ENCODE results near the gene NCOA3. TPM values are rescaled to one million over a fixed set of nuclear protein-coding genes. Genes with fewer than 3 reads are reported as not detected.
A peak's percentile ranks its signal among the peaks of the same experiment; 100 is the strongest.

Gene NCOA3
- total and polyA plus RNA-seq, 2 of the 8 experiments (the other 6 are each of a cell fraction or from before 2014, with no cell fraction given) = 7.9 to 24.7 TPM

GRCh38 chr20:47673671-47673955, 171.9 kb downstream of the NCOA3 start:
- H3K4ac ChIP-seq (replicated peaks; ENCODE audit: insufficient read length, low read depth, low read length) = no peak overlapping the region
- no peak overlapping the region for H3K56ac ChIP-seq (replicated peaks; ENCODE audit: insufficient read length, low read depth, low read length)
- H4K91ac ChIP-seq (replicated peaks; ENCODE audit: insufficient read length, low read length) = no peak overlapping the region
- H3K9me3 ChIP-seq (ENCODE audit: insufficient read depth in 2 of 2, low read depth in 1 of 2, low read length in 1 of 2) = no peaks in the 10 kb centered on the region
- no peak for DNase-seq (ENCODE audit: low read depth in 1 of 2, low spot score in 2 of 2)
- H4K5ac ChIP-seq (ENCODE audit: insufficient read length, low read depth, low read length) = no peak overlapping the region
- no peak overlapping the region for H3K23ac ChIP-seq (ENCODE audit: insufficient read length)
- no peak overlapping the region for H3K18ac ChIP-seq (ENCODE audit: extremely low read depth, low read length)
- H3K4me3 ChIP-seq (ENCODE audit: extremely low read depth in 1 of 4, insufficient read depth in 2 of 4, low read depth in 3 of 4, low read length in 4 of 4) = no peak overlapping the region
- ChIA-PET CTCF (ENCODE audit: partially characterized antibody) (interaction anchor here (2.2 to 9.7 kb wide), 3 partner anchors 10 to 947 kb away, joined by 7 to 92 read pairs (median 11); no protein-coding TSS in a partner anchor), POLR2A (ENCODE audit: partially characterized antibody) (interaction anchor here (0.6 kb wide), 1 partner anchor 356 kb away, joined by 3 read pairs; no protein-coding TSS in a partner anchor)
- no peak overlapping the region for H2AFZ ChIP-seq (ENCODE audit: low read length)
- no peak overlapping the region for H2BK5ac ChIP-seq (ENCODE audit: low read depth, low read length)
- TF ChIP-seq NRF1 (IDR thresholded peaks at IDR 0.05; ENCODE audit: low read depth, low read length) (no peak), CREB1 (IDR thresholded peaks at IDR 0.05) (no peak), BACH1 (IDR thresholded peaks at IDR 0.05; ENCODE audit: low read length) (no peak), POLR2AphosphoS5 (IDR thresholded peaks at IDR 0.05; ENCODE audit: low read depth, low read length) (no peak), ZNF274 (IDR thresholded peaks at IDR 0.05; ENCODE audit: borderline replicate concordance, extremely low read depth, low read length) (no peak), SIRT6 (IDR thresholded peaks at IDR 0.05; ENCODE audit: low read length) (no peak), TAF7 (optimal IDR thresholded peaks at IDR 0.05; ENCODE audit: borderline replicate concordance, low read depth, low read length) (no peak)
- TF ChIP-seq, protein P1, sequence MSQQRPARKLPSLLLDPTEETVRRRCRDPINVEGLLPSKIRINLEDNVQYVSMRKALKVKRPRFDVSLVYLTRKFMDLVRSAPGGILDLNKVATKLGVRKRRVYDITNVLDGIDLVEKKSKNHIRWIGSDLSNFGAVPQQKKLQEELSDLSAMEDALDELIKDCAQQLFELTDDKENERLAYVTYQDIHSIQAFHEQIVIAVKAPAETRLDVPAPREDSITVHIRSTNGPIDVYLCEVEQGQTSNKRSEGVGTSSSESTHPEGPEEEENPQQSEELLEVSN (IDR thresholded peaks at IDR 0.05) = no peak
- no peak overlapping the region for H2BK15ac ChIP-seq (ENCODE audit: low read length)
- no peaks in the 10 kb centered on the region for H4K20me1 ChIP-seq (replicated peaks in 1 of 2; ENCODE audit: control insufficient read depth in 1 of 2, insufficient read depth in 2 of 2, low read length in 2 of 2)
- WGBS, 2 experiments (ENCODE audit: extremely low coverage in 1 of 2, insufficient coverage in 1 of 2, insufficient read length in 1 of 2, insufficient replicate concordance in 2 of 2, low coverage in 1 of 2, low lambda C conversion rate in 2 of 2, missing lambda C conversion rate in 1 of 2) = 90% methylated on average over 6 of the region's 6 CpGs; no CpG with 5 or more reads in 1 of the 2 experiments
- no peak for FAIRE-seq
- H2AK5ac ChIP-seq (ENCODE audit: low read depth, low read length) = no peak overlapping the region
- H3K4me2 ChIP-seq (ENCODE audit: insufficient read depth in 1 of 2, low read depth in 2 of 2, low read length in 2 of 2) = no peak overlapping the region
- no peaks in the 10 kb centered on the region for H3K36me3 ChIP-seq (ENCODE audit: control insufficient read depth in 2 of 4, insufficient read depth in 4 of 4, low read length in 3 of 4)
- H2BK12ac ChIP-seq (ENCODE audit: low read depth, low read length) = no peak overlapping the region
- no peak overlapping the region for H3K14ac ChIP-seq (ENCODE audit: insufficient read length)
- no peaks in the 10 kb centered on the region for H3K79me2 ChIP-seq (ENCODE audit: control insufficient read depth in 1 of 2, insufficient read depth in 2 of 2, low read length in 2 of 2)
- no peak overlapping the region for H3K27ac ChIP-seq (ENCODE audit: low read depth, low read length)
- H3K79me1 ChIP-seq (ENCODE audit: low read depth, low read length) = no peaks in the 10 kb centered on the region
- H3K9ac ChIP-seq (replicated peaks in 1 of 4; ENCODE audit: extremely low read depth in 1 of 4, low read depth in 3 of 4, low read length in 3 of 4) = no peak overlapping the region
- H3K27me3 ChIP-seq (replicated peaks in 1 of 4; ENCODE audit: control insufficient read depth in 3 of 4, extremely low read depth in 1 of 4, insufficient read depth in 3 of 4, low read length in 3 of 4) = no peaks in the 10 kb centered on the region
- H2BK20ac ChIP-seq (ENCODE audit: low read length) = no peak overlapping the region
- H4K8ac ChIP-seq (ENCODE audit: extremely low read depth, insufficient read depth, low read length) = peak overlapping the region; percentile 12; the same call in 1 of the 2 replicates
- H2BK120ac ChIP-seq (replicated peaks; ENCODE audit: low read depth, low read length) = no peak overlapping the region
- no peaks in the 10 kb centered on the region; the same call in 1 of the 2 replicates for H3K23me2 ChIP-seq (ENCODE audit: low read depth, low read length)
- peaks cover 0 to 7% (median 2%) of the 10 kb centered on the region in 4 experiments; a peak in 5 of 7 replicates for H3K4me1 ChIP-seq (replicated peaks in 1 of 4; ENCODE audit: control insufficient read depth in 3 of 4, insufficient read depth in 4 of 4, low read length in 3 of 4)
